Measurements from ENCODE around the gene FSIP1. TPM values are rescaled to one million over a fixed set of nuclear protein-coding genes. Genes with fewer than 3 reads are reported as not detected.

FSIP1 gene
- total RNA-seq, 2 donors from 2014 or later, result 0.77 to 1.7 TPM

- Histone ChIP-seq H3K4me3 (ENCODE audit: low read length) (no peak overlapping the region), H3K9me3 (ENCODE audit: control insufficient read depth, low read length) (no peaks in the 10 kb centered on the region), H3K4me1 (ENCODE audit: control insufficient read depth, insufficient read depth, low read length) (no peaks in the 10 kb centered on the region), H3K36me3 (ENCODE audit: control insufficient read depth, insufficient read depth, low read length) (no peaks in the 10 kb centered on the region), H3K27ac (ENCODE audit: low read depth, low read length) (no peak overlapping the region), H3K9ac (ENCODE audit: extremely low read depth, low read length, poor library complexity, severe bottlenecking) (no peak overlapping the region), H3K27me3 (ENCODE audit: control insufficient read depth, insufficient read depth, low read length, poor library complexity, severe bottlenecking) (no peaks in the 10 kb centered on the region)
- H3K4me1 Mint-ChIP-seq, result no peaks in the 10 kb centered on the region
- no peak overlapping the region for H3K27ac Mint-ChIP-seq
- DNase-seq, result no peak
- H3K36me3 Mint-ChIP-seq (ENCODE audit: low read depth), result no peaks in the 10 kb centered on the region
- H3K4me3 Mint-ChIP-seq, result no peak overlapping the region
- H3K27me3 Mint-ChIP-seq (ENCODE audit: insufficient read depth), result no peaks in the 10 kb centered on the region
- WGBS, 2 experiments (ENCODE audit: insufficient coverage in 1 of 2, insufficient read length in 1 of 2), result 90 to 100% methylated on average over 1 of the region's 1 CpG
- no peaks in the 10 kb centered on the region for H3K9me3 Mint-ChIP-seq
- no peak for TF ChIP-seq CTCF (conservative IDR thresholded peaks at IDR 0.05)
Measured at GRCh38 chr15:39638041-39638440, 144.6 kb downstream of the FSIP1 start.

- Histone ChIP-seq H3K4me1 (ENCODE audit: control insufficient read depth, insufficient read depth, low read length) (no peaks in the 10 kb centered on the region), H3K9ac (ENCODE audit: extremely low read depth, low read length, poor library complexity, severe bottlenecking) (no peak overlapping the region), H3K9me3 (ENCODE audit: control insufficient read depth, low read length) (peaks cover 8% of the 10 kb centered on the region), H3K27ac (ENCODE audit: low read depth, low read length) (no peak overlapping the region), H3K36me3 (ENCODE audit: control insufficient read depth, insufficient read depth, low read length) (no peaks in the 10 kb centered on the region), H3K4me3 (ENCODE audit: low read length) (no peak overlapping the region), H3K27me3 (ENCODE audit: control insufficient read depth, insufficient read depth, low read length, poor library complexity, severe bottlenecking) (no peaks in the 10 kb centered on the region)
- Mint-ChIP-seq H3K36me3 (ENCODE audit: low read depth) (no peaks in the 10 kb centered on the region), H3K4me1 (peaks cover 4% of the 10 kb centered on the region), H3K9me3 (peaks cover 5% of the 10 kb centered on the region), H3K27ac (no peak overlapping the region), H3K4me3 (no peak overlapping the region), H3K27me3 (ENCODE audit: insufficient read depth) (no peaks in the 10 kb centered on the region)
- DNase-seq, result no peak
- peak; percentile 33 for TF ChIP-seq CTCF (conservative IDR thresholded peaks at IDR 0.05)
- WGBS, 2 experiments (ENCODE audit: insufficient coverage in 1 of 2, insufficient read length in 1 of 2), result 94% methylated on average over 3 of the region's 3 CpGs; no CpG with 5 or more reads in 1 of the 2 experiments
Measured at GRCh38 chr15:39631357-39631756, 151.3 kb downstream of the FSIP1 start.

- Histone ChIP-seq H3K4me3 (ENCODE audit: low read length) (no peak overlapping the region), H3K27me3 (ENCODE audit: control insufficient read depth, insufficient read depth, low read length, poor library complexity, severe bottlenecking) (no peaks in the 10 kb centered on the region), H3K36me3 (ENCODE audit: control insufficient read depth, insufficient read depth, low read length) (no peaks in the 10 kb centered on the region), H3K27ac (ENCODE audit: low read depth, low read length) (no peak overlapping the region), H3K9ac (ENCODE audit: extremely low read depth, low read length, poor library complexity, severe bottlenecking) (no peak overlapping the region), H3K4me1 (ENCODE audit: control insufficient read depth, insufficient read depth, low read length) (no peaks in the 10 kb centered on the region), H3K9me3 (ENCODE audit: control insufficient read depth, low read length) (peaks cover 16% of the 10 kb centered on the region)
- WGBS, 2 experiments (ENCODE audit: insufficient coverage in 1 of 2, insufficient read length in 1 of 2), result 83 to 86% methylated on average over 1 to 3 of the region's 3 CpGs
- H3K27me3 Mint-ChIP-seq (ENCODE audit: insufficient read depth), result no peaks in the 10 kb centered on the region
- H3K4me1 Mint-ChIP-seq, result peaks cover 8% of the 10 kb centered on the region
- no peak overlapping the region for H3K4me3 Mint-ChIP-seq
- H3K9me3 Mint-ChIP-seq, result peaks cover 14% of the 10 kb centered on the region
- no peak for TF ChIP-seq CTCF (conservative IDR thresholded peaks at IDR 0.05)
- H3K36me3 Mint-ChIP-seq (ENCODE audit: low read depth), result no peaks in the 10 kb centered on the region
- no peak overlapping the region for H3K27ac Mint-ChIP-seq
- no peak for DNase-seq
Measured at GRCh38 chr15:39629906-39630305, 152.7 kb downstream of the FSIP1 start.
